IPS-NIHi7 (cell line): ENCODE results near the gene SHISAL1.
"Not testable (repeated sequence)": the region's sequence is repeated elsewhere in the genome, so short reads cannot be mapped to it uniquely, and the experiment has no call there.

Experiments
- DNase-seq: peaks from one replicate; pipeline ENCODE4 v3.0.0; 2012; ENCODE audit warnings: mixed read lengths; ENCODE audit errors: extremely low spot score

Gene SHISAL1

DNA sequence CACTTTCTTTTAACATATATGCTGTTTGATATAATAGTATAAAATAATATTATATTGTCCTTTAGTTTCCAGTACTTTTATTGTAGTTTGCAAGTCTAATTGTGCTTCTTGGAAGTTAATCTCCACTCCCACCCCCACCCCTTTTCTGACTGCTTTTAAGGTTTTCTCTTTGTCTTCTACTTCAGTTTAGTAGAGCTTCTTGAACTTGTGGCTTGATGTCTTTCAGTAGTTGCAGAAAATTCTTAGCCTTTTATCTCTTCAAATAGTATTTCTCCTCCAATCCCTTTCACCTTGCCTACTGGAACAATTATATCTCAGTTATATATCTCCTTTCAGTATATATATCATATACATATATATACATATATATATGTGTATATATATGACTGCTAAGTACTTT, 75.5 kb downstream of the SHISAL1 start:
- no peak for DNase-seq

DNA sequence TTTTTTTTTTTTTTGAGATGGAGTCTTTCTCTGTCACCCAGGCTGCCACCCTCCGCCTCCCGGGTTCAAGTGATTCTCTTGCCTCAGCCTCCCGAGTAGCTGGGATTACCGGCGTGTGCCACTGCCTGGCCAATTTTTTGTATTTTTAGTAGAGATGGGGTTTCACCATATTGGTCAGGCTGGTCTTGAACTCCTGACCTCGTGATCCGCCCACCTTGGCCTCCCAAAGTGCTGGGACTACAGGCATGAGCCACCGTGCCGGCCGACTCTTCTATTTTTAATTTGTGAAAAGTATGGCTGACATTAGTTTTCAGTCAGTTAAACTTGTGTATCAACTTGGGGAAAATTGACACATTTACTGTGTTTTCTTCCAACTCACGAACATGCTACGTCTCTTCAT, 78.4 kb downstream of the SHISAL1 start:
- DNase-seq: not testable (repeated sequence)

DNA sequence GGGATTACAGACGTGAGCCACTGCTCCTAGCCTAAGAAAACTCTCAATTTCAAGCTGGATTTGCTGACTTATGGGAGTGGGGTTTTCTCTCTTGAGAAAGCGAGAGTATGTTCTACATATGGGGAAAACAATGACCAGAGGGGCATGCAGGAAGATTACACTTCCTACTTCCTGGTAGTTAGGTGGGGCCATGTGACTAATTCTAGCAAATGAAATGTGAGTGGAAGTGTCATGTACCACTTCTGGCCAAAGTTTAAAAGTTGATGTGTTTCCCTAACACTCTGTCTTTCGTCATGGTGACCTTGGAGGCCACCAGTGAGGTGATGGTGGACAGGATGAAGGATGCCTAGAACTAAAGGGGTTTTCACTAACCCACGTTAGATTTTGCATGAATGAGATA, 81.5 kb downstream of the SHISAL1 start:
- DNase-seq: no peak

DNA sequence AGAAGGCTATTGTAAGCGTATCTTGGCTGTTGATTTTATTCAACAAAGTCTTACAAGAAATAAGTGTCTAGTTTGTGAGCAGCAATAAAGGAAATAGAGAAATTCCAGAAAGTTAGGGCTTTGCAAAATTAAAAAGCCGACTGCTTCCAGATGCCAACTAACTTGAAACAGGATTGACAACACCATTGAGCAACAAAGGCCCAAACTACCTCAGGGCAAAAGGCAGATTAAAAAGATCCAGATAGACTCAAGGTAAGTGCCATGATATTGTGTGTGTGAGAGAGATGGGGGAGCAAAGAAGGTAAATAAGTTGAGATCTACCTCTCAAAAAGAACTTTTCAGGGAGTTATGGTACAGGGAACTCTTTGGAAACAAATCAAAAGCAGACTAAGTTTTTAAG, 82.9 kb downstream of the SHISAL1 start:
- DNase-seq: no peak

DNA sequence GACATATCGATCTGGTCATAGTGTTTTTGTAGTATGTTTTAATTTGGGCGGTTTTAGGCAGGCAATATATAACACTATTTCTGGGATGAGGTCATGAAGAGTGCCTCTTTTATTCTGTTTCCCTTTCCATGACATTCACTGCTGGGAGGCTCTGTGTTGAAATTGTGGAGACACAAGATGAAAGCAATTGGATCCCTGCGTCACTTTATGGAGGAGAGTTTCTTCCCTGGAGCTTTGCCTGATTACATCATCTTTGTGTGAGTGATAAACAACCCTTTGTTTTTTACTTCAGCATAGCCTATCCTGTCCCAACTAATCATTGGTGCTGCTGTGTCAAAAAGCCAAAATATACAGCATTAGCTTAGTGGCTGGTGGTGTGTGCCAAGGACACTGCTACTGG, 83.4 kb downstream of the SHISAL1 start:
- no peak for DNase-seq

DNA sequence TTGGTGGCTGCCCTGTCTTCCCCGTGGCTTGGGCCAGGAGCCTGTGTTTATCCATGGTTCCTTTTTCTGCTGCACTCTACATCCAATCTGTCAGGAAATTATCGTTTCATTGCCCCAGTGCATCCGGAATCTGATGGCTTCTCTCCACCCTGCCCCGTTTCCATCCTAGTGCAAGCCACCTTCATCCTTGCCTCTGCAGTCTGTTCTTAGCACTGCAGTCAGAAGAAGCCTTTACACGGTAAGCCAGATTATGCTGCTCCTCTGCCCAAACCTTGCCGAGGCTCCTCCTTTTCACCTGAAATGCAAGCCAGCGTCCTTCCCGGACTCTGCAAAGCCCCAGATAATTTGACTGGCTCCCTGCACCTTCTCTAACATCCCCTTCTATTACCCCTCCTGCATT, 86.9 kb downstream of the SHISAL1 start:
- DNase-seq: no peak

DNA sequence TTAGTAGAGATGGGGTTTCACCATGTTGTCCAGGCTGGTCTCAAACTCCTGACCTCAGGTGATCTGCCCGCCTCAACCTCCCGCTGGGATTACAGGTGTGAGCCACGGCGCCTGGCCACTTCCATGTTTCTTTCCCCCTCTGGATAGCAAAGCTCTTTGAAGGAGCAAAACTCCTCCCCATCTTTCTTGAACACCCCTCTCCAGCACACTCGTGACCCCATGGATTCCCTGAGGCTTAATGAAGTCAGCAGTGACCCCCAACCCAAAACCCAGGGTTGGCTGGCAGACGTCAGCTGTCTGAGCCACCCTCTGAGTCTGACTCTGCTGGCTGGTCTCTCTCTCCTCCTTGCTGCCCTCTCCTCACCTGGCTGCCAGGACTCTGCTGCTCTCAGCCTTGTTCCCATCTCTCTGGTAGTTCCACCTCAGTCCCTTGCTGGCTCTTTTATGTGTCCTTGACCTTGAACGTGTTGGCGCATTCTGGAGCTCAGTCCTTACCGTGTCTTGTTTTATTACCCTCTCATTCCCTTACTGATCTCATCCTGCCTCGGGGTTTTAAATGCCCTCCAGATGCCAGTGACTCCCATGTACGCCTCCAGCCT, 87.6 kb downstream of the SHISAL1 start:
- DNase-seq: no peak

DNA sequence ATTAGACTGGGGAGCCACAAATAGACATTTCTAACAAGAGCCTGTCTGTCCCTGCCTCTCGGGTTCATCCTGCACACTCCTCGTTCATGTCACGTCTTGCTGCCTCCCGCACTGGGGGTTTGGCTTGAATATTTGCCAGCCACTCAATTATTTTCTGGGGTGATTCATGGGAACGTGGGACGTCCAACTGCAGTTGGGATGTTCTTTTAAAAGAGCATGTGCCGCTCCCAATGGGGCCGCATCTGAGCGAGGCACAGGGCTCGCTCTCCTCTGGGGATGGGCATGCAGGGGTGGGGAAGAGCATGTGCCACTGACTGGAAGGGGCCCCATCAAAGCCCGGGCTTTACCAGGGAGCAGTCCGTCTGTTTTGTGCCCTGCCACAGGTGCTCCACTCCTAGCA, 88.6 kb downstream of the SHISAL1 start:
- no peak for DNase-seq

DNA sequence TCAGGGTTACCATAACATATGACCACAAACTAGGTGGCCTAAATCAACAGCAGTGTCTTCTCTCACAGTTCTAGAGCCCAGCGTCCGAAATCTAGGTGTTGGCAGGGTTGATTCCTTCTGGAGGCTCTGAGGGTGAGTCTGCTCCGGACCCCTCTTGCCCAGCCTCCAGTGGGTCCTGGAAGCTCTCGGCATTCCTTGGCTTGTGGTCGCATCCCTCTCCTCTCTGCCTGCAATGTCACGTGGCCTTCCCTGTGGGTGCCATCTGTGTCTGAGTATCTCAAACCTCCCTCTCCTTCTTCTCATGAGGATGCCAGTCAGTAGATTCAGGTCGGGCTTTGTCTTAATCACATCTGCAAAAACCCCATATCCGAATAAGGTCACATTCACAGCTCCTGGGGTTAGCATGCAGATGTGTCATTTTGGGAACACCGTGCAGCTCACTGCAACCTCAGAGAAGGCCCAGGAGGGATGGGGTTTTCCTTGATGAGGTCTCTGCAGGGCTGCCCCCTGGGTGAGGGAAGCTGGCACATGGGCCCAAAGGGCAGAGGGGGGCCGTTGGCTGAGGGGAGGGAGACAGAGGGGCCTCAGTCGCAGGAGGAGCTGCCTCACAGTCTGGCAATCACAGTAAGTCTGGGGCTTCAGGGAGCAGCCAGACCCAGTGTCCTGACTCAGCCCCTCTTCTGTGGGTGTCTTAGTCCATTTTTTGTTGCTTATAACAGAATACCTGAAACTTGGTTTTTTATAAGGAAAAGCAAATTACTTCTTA, 90.9 kb downstream of the SHISAL1 start:
- DNase-seq: no peak

DNA sequence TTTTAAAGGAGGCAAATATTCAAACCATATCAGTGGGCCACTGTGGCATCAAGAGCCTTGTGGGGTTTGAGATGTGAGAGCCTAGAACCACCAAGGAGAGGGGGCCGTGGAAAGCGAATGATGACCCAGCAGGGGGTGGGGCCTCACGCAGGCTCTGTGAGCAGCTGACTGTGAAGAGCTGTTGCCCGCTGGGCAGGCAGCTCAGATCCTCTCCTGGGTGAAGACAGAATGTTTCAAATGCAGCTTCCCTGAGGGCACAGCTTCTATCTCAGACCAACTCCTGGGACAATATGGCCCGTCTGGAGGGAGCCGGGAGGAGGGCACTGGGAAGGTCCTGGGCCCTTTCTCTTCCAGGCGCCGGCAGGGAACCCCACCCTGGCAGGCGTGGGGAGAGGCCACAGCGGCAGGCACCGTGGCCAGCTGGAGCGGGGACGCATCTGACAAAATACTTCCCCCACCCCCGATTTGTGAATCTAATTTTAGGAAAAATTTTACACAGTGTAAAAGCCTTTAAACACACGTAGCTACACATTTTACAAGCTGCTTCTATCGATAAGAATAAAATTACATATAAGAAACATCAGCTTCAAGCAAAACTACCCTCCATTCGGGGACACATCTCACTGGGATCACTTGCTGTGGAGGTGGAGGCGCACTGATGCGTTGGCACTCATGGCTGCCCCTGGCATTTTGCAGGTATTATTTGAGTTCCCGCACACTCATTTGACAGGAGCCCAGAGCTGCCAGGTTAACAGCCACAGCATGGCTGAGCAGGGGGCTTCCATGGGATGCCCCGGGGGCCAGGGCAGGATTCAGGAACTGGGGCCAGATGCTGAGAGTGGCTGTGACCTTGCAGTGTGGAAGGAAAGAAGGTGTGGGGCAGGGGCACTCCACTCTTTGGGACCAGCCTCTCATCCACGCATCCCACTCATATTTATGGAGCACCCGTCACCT, 91.7 kb downstream of the SHISAL1 start:
- peak; percentile 11 for DNase-seq

DNA sequence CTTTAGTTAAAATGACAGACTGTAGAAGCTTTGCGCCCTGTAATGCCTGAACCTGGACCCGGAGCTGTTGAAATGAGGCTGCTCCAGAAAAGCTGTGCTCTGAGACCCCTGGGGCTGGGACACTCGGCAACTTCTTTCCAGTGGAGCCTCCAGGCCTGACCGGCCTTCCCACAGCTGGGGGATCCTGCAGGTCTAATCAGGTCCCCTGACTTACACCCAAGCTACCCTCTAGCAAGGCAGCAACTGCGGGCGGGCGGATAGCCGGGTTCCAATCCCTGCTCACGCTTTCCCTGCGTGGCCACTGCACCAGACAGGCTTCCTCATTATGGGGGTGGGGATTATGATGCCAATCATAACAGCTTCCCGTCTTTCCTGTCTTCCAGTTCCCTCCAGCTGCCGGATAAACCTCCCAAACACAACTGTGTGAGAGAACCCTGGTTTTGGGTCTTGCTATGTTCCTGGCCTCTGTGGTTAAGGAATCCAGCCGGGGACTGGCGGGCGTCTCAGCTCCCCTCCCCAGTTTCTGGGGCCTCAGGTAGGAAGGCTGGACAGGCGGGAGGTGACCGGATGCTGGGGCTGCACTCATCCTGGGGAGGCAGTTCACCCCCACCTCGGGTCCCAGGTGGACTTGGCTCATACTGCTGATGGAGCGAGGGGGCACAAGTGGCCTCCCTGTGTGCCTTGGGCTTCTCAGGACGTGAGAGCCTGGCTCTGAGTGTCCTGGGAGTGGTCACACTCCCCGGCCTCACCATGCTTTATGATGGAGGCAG, 93.5 kb downstream of the SHISAL1 start:
- peak; percentile 6 for DNase-seq

DNA sequence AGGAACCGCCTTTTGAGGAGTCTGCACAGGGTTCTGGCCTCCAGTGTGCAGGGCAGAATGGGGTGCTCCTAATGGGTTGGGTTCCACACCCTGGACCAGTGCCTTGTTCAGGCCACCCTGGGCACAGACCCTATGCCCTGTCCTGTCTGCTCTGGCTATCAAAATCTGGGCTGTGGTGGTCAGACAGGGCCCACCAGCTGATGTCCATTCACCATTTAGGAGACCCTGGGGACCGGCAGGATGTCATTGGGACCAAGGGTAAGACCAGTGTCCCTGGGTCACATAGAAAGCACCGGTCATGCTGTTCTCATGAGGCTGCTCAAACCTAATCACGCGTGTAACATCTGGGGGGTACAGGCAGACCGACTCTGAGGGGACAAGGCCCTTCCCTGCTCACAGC, 94.7 kb downstream of the SHISAL1 start:
- no peak for DNase-seq

DNA sequence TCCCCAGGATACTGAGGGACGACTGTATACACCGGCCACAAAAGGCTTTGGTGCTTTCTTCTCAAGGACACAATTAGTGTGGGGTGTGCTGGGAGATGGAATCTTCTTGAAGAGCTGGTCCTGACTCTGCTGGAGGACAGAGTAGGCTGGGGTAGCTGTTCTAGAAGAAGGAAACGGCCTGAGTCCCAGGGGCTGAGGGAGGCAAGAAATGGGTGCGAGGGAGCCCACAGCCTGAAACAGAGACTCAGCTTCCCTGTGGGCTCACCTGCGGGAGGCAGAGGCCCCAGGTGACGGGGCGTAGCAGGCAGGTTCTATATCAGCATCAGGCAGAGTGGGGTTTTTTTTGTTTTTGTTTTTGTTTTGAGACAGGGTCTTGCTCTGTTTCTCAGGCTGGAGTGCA, 95.4 kb downstream of the SHISAL1 start:
- peak; percentile 8 for DNase-seq

DNA sequence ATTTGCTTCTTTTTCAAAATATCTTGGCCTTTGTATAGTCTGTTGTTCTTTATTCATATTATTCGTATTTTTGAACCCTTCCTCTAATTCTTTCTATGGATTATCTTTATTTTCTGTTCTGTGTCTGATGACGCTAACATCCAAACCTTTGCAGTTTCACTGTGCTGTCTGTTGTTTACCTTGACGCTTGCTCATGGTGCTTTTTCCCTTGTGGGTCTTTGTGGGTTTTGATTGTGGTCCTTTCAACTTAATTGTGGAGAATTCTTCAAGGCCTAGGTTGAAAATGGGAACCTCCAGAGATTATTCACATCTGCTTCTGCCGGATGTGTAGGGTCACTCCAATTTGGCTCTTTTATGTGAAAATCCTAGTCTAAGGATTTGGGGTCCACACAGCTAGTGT, 97.5 kb downstream of the SHISAL1 start:
- no peak for DNase-seq

DNA sequence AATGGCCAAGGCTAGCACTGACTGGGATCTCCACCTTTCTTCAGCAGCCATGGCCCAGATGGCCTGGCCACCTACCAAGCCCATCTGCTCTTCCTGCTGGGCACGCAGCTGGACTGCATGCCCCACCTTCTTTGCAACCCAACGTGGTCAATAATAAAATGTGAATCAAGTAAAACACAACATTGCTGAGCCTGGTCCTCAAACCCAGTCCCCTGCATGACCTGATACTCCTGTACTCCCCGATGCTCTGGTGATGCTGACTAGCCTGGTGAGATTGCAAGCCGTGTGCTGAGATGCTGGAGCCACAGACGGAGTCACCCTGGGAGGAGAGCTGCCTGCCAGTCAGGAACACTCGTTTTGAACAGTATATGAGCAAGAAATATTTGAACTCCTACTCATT, 98.0 kb downstream of the SHISAL1 start:
- peak; percentile 6 for DNase-seq

DNA sequence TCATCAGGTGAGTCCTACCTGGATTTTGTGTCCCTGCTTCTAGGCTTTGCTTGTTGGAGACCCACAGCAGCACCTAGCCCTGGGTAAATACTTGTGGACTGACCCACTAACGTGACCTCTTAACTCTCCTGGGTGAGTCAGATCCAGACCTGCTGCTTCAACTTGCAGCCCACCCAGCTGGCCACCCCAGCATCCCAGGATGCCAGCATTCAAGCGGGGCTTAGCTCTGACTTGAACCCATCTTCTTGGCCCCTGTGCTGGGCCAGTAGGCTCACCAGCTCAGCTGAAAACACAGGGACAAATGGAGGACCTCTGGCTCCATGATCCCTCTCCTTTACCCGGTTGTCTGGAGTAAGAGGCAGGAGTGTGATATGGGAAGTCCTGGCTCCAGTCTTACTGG, 98.6 kb downstream of the SHISAL1 start:
- no peak for DNase-seq

DNA sequence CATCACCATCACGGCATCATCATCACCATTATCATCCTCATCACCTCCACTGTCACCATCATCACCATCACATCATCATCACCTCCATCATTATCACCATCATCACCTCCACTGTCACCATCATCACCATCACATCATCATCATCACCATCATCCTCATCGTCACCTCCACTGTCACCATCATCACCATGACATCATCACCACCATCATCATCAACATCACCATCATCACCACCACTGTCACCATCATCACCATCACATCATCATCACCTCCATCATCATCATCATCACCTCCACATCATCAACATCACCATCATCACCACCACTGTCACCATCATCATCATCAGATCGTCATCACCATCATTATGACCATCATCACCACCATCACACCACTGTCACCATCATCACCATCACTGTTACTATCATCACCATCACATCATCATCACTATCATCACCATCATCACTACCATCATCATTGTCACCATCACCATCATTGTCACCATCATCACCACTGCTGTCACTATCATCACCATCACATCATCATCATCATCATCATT, 99.2 kb downstream of the SHISAL1 start:
- no peak for DNase-seq

DNA sequence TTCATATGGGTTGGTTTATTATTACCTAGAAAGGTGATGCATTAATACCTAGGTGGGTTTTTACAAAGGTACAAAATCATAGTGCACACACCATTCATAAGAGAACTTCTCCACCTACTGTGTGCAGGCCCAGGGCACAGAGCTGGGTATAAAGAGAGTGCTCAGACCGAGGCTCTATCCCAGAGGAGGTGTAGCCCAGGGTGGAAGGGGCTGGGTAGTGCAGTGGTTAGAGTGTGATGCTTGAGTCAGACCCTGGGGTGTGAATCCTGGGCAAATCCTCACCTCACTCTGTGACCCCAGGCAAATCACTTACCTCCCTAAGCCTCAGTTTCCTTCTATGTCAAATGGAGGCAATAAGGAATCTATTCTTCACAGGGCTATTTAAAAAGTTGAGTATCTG, 99.8 kb downstream of the SHISAL1 start:
- DNase-seq: no peak

DNA sequence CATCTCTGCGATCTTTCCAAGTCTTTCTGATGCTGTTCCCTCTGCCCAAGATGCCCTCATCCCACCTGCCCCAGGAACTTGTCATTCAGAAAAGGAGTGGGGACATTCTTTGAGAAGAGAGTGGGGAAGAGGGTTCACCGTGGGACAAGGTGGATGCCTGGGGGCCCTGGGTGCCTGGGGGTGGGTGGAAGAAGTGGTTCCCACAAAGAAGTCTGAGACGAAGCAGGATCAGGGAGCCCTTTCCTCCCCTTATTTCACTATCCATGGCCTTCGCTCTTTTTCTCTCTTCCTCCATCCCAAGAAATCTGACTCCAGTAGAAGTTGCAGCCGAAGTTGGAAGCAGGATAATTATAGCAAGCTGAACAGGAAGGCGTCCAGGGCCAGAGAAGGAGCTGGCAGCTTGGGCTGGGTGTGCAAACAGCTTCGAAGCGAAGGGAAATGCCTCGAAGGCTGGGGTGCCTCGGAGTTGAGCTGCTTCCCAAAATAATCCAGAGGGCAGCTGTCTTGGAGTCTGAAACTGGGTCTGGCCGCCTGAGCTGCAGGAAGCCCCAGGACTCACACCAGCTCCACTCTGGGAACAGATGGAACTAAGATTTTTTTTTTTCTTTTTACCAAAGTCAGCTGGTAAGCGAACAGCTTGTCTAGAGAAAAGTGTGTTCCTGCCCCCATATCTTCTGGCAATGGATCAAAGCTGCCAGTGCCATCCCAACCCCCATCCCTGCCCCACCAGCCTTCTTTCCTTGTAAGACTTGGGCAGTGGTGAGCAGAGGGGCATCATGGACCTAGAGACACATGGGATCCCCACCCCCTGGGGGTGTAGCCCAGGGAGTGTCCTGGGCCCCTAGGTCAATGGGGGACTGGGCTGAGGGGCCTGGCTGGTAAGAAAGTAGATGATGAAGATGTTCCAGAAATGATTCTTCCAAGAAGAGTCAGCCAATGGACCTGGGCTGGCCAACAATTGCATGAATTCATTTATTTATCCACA, 100.5 kb downstream of the SHISAL1 start:
- peak; percentile 10 for DNase-seq

DNA sequence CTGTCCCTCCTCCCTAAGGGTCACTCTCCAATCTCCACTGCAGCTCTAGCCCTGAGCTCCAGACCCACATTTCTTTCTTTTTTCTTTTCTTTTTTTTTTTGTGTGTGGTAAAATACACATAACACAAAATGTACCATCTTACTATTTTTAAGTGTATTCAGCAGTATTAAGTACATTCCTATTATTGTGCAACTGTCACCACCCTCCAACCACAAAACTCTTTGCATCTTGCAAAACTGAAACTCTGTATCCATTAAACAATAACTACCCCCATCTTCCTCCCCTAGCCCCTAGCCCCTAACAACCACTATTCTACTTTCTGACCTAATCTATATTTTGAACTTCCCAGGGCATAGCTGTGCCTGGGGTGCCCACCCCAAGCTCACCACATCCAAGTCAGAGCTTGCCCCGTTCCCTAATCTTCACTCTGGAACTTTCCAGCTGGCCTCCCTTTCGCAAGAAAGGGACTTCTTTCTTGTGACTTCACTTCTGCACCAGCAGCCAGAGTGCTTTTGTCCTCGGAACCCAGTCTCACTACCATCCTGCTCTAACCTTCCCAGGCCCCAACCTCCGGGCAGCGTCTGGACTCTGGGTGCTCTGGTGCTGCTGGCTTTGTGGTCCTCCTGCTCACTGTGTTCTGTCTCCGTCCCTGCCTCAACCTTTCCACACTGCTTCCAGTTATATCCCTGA, 101.3 kb downstream of the SHISAL1 start:
- DNase-seq: peak; percentile 11
